ENCODE results near the gene LIG1. TPM values are rescaled to one million over a fixed set of nuclear protein-coding genes. Genes with fewer than 3 reads are reported as not detected.

LIG1 gene
- total and polyA plus RNA-seq, 2 donors (not counting 3 experiments of a cell fraction or from before 2014, with no cell fraction given), result 64.0 to 94.7 TPM

- H4K20me1 ChIP-seq (replicated peaks; ENCODE audit: control insufficient read depth, extremely low read depth, insufficient read depth, low read length), result no peaks in the 10 kb centered on the region
- dilution Hi-C loops (cut with MboI; ENCODE audit: extremely low pct_ligation_motif_present, low sequenced_read_pairs), result no loop called here
- CTCF ChIA-PET, result interaction anchor here (0.6 to 1.4 kb wide), 4 partner anchors 14 to 205 kb away, joined by 3 to 4 read pairs (median 4); no protein-coding TSS in a partner anchor
These were observed 100.7 kb downstream of the LIG1 start for GRCh38 chr19:48069435-48069834.

More at GRCh38 chr19:48069435-48069834, 100.7 kb downstream of the LIG1 start:
- Histone ChIP-seq H3K9ac (replicated peaks; ENCODE audit: extremely low read depth, insufficient read depth, low read length) (no peak overlapping the region), H3K36me3 (ENCODE audit: control insufficient read depth in 2 of 2, extremely low read depth in 1 of 2, insufficient read depth in 2 of 2, low read length in 2 of 2) (no peaks in the 10 kb centered on the region), H2AFZ (ENCODE audit: low read depth, low read length) (no peak overlapping the region), H3K9me1 (replicated peaks; ENCODE audit: control insufficient read depth, extremely low read depth, insufficient read depth, low read length) (no peaks in the 10 kb centered on the region), H3K4me2 (ENCODE audit: insufficient read depth, low read length) (no peak overlapping the region), H3K79me2 (ENCODE audit: control insufficient read depth, insufficient read depth, low read length) (no peaks in the 10 kb centered on the region), H3K9me3 (replicated peaks; ENCODE audit: control insufficient read depth, insufficient read depth, low read length) (no peaks in the 10 kb centered on the region), H3K27ac (ENCODE audit: insufficient read depth, low read depth, low read length) (no peak overlapping the region), H3K4me3 (replicated peaks in 1 of 3; ENCODE audit: insufficient read depth in 1 of 3, low read depth in 1 of 3, low read length in 3 of 3) (no peak overlapping the region), H3K27me3 (ENCODE audit: control insufficient read depth in 2 of 2, insufficient read depth in 2 of 2, low read length in 2 of 2) (no peaks in the 10 kb centered on the region), H3K4me1 (ENCODE audit: control insufficient read depth, extremely low read depth, insufficient read depth, low read length) (no peaks in the 10 kb centered on the region)
- no peak for DNase-seq (ENCODE audit: low read depth, low spot score)
- no peak for FAIRE-seq
- no TSS peak for BruUV-seq (replicated peaks)
- TF ChIP-seq MYC (IDR thresholded peaks at IDR 0.05; ENCODE audit: low read depth, low read length) (no peak), MAX (IDR thresholded peaks at IDR 0.05; ENCODE audit: insufficient read depth, insufficient read length) (no peak), POLR2AphosphoS5 (IDR thresholded peaks at IDR 0.05; ENCODE audit: insufficient read depth, low read depth, low read length) (no peak), CTCF (IDR thresholded peaks at IDR 0.05; ENCODE audit: extremely low read depth in 1 of 2, insufficient read depth in 1 of 2, low read depth in 1 of 2, low read length in 2 of 2) (no peak), FOS (IDR thresholded peaks at IDR 0.05; ENCODE audit: borderline replicate concordance, insufficient read depth, low read length) (no peak), GATA2 (IDR thresholded peaks at IDR 0.05; ENCODE audit: insufficient read depth, insufficient read length, low read depth, low read length) (no peak), POLR2A (IDR thresholded peaks at IDR 0.05; ENCODE audit: low read depth, low read length) (no peak), JUN (IDR thresholded peaks at IDR 0.05; ENCODE audit: borderline replicate concordance, insufficient read depth, insufficient read length, low read depth) (no peak), EZH2 (IDR thresholded peaks at IDR 0.05; ENCODE audit: borderline replicate concordance, low read depth, low read length, severe bottlenecking) (no peak)
- POLR2A ChIA-PET, result no interaction called here
- intact Hi-C loops (cut with micrococcal nuclease), result no loop called here

Other genes starting within 250 kb of the LIG1 start
- not detected in 2 replicates for gene BSPH1, start 178.2 kb downstream of the LIG1 start, total RNA-seq
- gene BSPH1, start 178.2 kb downstream of the LIG1 start, polyA plus RNA-seq, result not detected in 2 replicates
- not detected in 2 replicates for gene ELSPBP1, start 175.7 kb downstream of the LIG1 start, total RNA-seq
- not detected in 2 replicates for gene ELSPBP1, start 175.7 kb downstream of the LIG1 start, polyA plus RNA-seq
- not detected in 2 replicates for gene CABP5, start 126.3 kb downstream of the LIG1 start, total RNA-seq
- not detected in 2 replicates for gene CABP5, start 126.3 kb downstream of the LIG1 start, polyA plus RNA-seq
- 32.6 and 63.4 TPM in 2 replicates for gene PLA2G4C, start 59.5 kb downstream of the LIG1 start, total RNA-seq
- gene PLA2G4C, start 59.5 kb downstream of the LIG1 start, polyA plus RNA-seq, result 53.1 and 84.3 TPM in 2 replicates
- 7.4 and 8.6 TPM in 2 replicates for gene ZSWIM9, start 336 bp upstream of the LIG1 start, total RNA-seq
- 1.0 and 1.2 TPM in 2 replicates for gene ZSWIM9, start 336 bp upstream of the LIG1 start, polyA plus RNA-seq
- gene CARD8, start 85.6 kb upstream of the LIG1 start, total RNA-seq, result 123 and 156 TPM in 2 replicates
- gene CARD8, start 85.6 kb upstream of the LIG1 start, polyA plus RNA-seq, result 57.3 and 64.6 TPM in 2 replicates
- gene ZNF114, start 99.7 kb upstream of the LIG1 start, total RNA-seq, result 0.39 and 1.5 TPM in 2 replicates
- 0.12 and 0.38 TPM in 2 replicates for gene ZNF114, start 99.7 kb upstream of the LIG1 start, polyA plus RNA-seq
- 107 and 127 TPM in 2 replicates for gene EMP3, start 155.2 kb upstream of the LIG1 start, total RNA-seq
- gene EMP3, start 155.2 kb upstream of the LIG1 start, polyA plus RNA-seq, result 406 and 565 TPM in 2 replicates
- gene TMEM143, start 193.6 kb upstream of the LIG1 start, total RNA-seq, result 4.6 and 7.3 TPM in 2 replicates
- gene TMEM143, start 193.6 kb upstream of the LIG1 start, polyA plus RNA-seq, result 5.4 and 6.2 TPM in 2 replicates
- not detected in 2 replicates for gene SYNGR4, start 194.0 kb upstream of the LIG1 start, total RNA-seq
- gene SYNGR4, start 194.0 kb upstream of the LIG1 start, polyA plus RNA-seq, result not detected in 2 replicates
- 199 and 200 TPM in 2 replicates for gene KDELR1, start 221.2 kb upstream of the LIG1 start, total RNA-seq
- gene KDELR1, start 221.2 kb upstream of the LIG1 start, polyA plus RNA-seq, result 224 and 233 TPM in 2 replicates
- gene GRIN2D, start 223.3 kb upstream of the LIG1 start, total RNA-seq, result 1.8 and 2.1 TPM in 2 replicates
- gene GRIN2D, start 223.3 kb upstream of the LIG1 start, polyA plus RNA-seq, result 0.38 and 0.59 TPM in 2 replicates

Measured in endothelial cell of umbilical vein (primary cell).